Mesendoderm (in vitro differentiated cells): ENCODE data around the gene MINAR1.

Experiments used
- DNase-seq: peaks from one replicate; pipeline ENCODE4 v3.0.0; 2013
- H2AK5ac ChIP-seq: 2 replicates; pipeline ENCODE4 v1.6.1; 2013; ENCODE audit warnings: low read length, inconsistent platforms
- H2BK120ac ChIP-seq: 2 replicates; pipeline ENCODE4 v1.6.1; 2013; ENCODE audit warnings: low read depth, mild to moderate bottlenecking, low read length, moderate library complexity, mixed read lengths
- H2BK15ac ChIP-seq: replicated peaks from 2 replicates; pipeline ENCODE4 v1.6.1; 2013; ENCODE audit warnings: low read depth, mild to moderate bottlenecking, moderate library complexity
- H2BK5ac ChIP-seq: 2 replicates; pipeline ENCODE4 v1.6.1; 2013; ENCODE audit warnings: low read length, inconsistent platforms
- H3K18ac ChIP-seq: 2 replicates; pipeline ENCODE4 v1.6.1; 2013; ENCODE audit warnings: mild to moderate bottlenecking, low read length, mixed read lengths
- H3K23ac ChIP-seq: one replicate; pipeline ENCODE4 v1.6.1; 2013; ENCODE audit warnings: low read length
- H3K27ac ChIP-seq: 2 replicates; pipeline ENCODE4 v1.5.1; 2013; ENCODE audit warnings: low read depth, mild to moderate bottlenecking, inconsistent platforms, low read length, moderate library complexity
- H3K27me3 ChIP-seq: 2 replicates; pipeline ENCODE4 v1.6.1; 2013; ENCODE audit warnings: low read length, control low read depth, mild to moderate bottlenecking, inconsistent platforms; ENCODE audit not compliant: insufficient read depth, poor library complexity
- H3K36me3 ChIP-seq: 2 replicates; pipeline ENCODE4 v1.6.1; 2013; ENCODE audit warnings: low read length, inconsistent platforms; ENCODE audit not compliant: control insufficient read depth, insufficient read depth
- H3K4ac ChIP-seq: one replicate; pipeline ENCODE4 v1.6.1; 2013; ENCODE audit warnings: low read depth, mild to moderate bottlenecking, low read length, moderate library complexity
- H3K4me1 ChIP-seq: 2 replicates; pipeline ENCODE4 v1.6.1; 2013; ENCODE audit warnings: low read depth, low read length, inconsistent platforms; ENCODE audit not compliant: control insufficient read depth
- H3K4me2 ChIP-seq: 2 replicates; pipeline ENCODE4 v1.6.1; 2013; ENCODE audit warnings: low read length
- H3K4me3 ChIP-seq: 2 replicates; pipeline ENCODE4 v1.5.1; 2013; ENCODE audit warnings: mild to moderate bottlenecking, low read length
- H3K56ac ChIP-seq: one replicate; pipeline ENCODE4 v1.6.1; 2013; ENCODE audit warnings: low read length
- H3K79me1 ChIP-seq: 2 replicates; pipeline ENCODE4 v1.6.1; 2013; ENCODE audit warnings: low read length, inconsistent platforms
- H3K79me2 ChIP-seq: 2 replicates; pipeline ENCODE4 v1.6.1; 2013; ENCODE audit warnings: mild to moderate bottlenecking, low read length; ENCODE audit not compliant: control insufficient read depth, insufficient read depth
- H3K9ac ChIP-seq: 2 replicates; pipeline ENCODE4 v1.6.1; 2013; ENCODE audit warnings: low read length, inconsistent platforms
- H4K5ac ChIP-seq: one replicate; pipeline ENCODE4 v1.6.1; 2013; ENCODE audit warnings: low read length
- H4K8ac ChIP-seq: one replicate; pipeline ENCODE4 v1.6.1; 2013; ENCODE audit warnings: low read depth, mild to moderate bottlenecking, control low read depth, low read length, moderate library complexity
- WGBS: extraction: QIAGEN DNeasy Blood & Tissue Kit; methylation state at CpG from one replicate; pipeline ENCODE4 v1.1.7; 2013; ENCODE audit warnings: low lambda C conversion rate, missing lambda C conversion rate; ENCODE audit not compliant: insufficient coverage; ENCODE audit errors: extremely low coverage; 5-methylcytosine and 5-hydroxymethylcytosine counted together

Gene MINAR1

GRCh38 chr15:79442911-79443310, 10.8 kb downstream of the MINAR1 start:
- Histone ChIP-seq H3K27me3 (no peaks in the 10 kb centered on the region), H3K36me3 (no peaks in the 10 kb centered on the region), H2AK5ac (no peak overlapping the region), H4K8ac (no peak overlapping the region), H3K23ac (no peak overlapping the region), H3K4me1 (no peaks in the 10 kb centered on the region), H3K4ac (no peak overlapping the region), H2BK15ac (no peak overlapping the region), H3K79me1 (no peaks in the 10 kb centered on the region), H3K18ac (no peak overlapping the region), H2BK120ac (no peak overlapping the region), H3K4me2 (no peak overlapping the region), H2BK5ac (no peak overlapping the region), H3K9ac (no peak overlapping the region), H3K79me2 (no peaks in the 10 kb centered on the region), H4K5ac (no peak overlapping the region), H3K27ac (no peak overlapping the region), H3K4me3 (no peak overlapping the region), H3K56ac (no peak overlapping the region)
- no peak for DNase-seq
- no CpG with 5 or more reads among the region's 4 CpGs for WGBS

GRCh38 chr15:79447060-79447459, 14.9 kb downstream of the MINAR1 start:
- no peaks in the 10 kb centered on the region for H3K79me1 ChIP-seq
- no peak overlapping the region for H3K4me3 ChIP-seq
- no peak overlapping the region for H3K4ac ChIP-seq
- no peak overlapping the region for H4K5ac ChIP-seq
- H2BK15ac ChIP-seq, result no peak overlapping the region
- no peaks in the 10 kb centered on the region for H3K4me1 ChIP-seq
- H2BK120ac ChIP-seq, result no peak overlapping the region
- no CpG with 5 or more reads among the region's 1 CpG for WGBS
- H3K27me3 ChIP-seq, result no peaks in the 10 kb centered on the region
- no peak overlapping the region for H3K27ac ChIP-seq
- no peaks in the 10 kb centered on the region for H3K36me3 ChIP-seq
- H3K9ac ChIP-seq, result no peak overlapping the region
- H3K79me2 ChIP-seq, result no peaks in the 10 kb centered on the region
- H3K23ac ChIP-seq, result no peak overlapping the region
- no peak overlapping the region for H3K4me2 ChIP-seq
- H2BK5ac ChIP-seq, result no peak overlapping the region
- no peak overlapping the region for H2AK5ac ChIP-seq
- no peak overlapping the region for H4K8ac ChIP-seq
- DNase-seq, result no peak
- H3K18ac ChIP-seq, result no peak overlapping the region
- no peak overlapping the region for H3K56ac ChIP-seq

GRCh38 chr15:79450648-79451047, 18.5 kb downstream of the MINAR1 start:
- Histone ChIP-seq H3K36me3 (no peaks in the 10 kb centered on the region), H3K4me2 (no peak overlapping the region), H3K79me2 (no peaks in the 10 kb centered on the region), H3K27ac (no peak overlapping the region), H2AK5ac (no peak overlapping the region), H3K9ac (no peak overlapping the region), H2BK120ac (no peak overlapping the region), H3K56ac (no peak overlapping the region), H2BK5ac (no peak overlapping the region), H3K4me3 (no peak overlapping the region), H3K4ac (no peak overlapping the region), H3K27me3 (no peaks in the 10 kb centered on the region), H4K8ac (no peak overlapping the region), H3K18ac (no peak overlapping the region), H3K4me1 (no peaks in the 10 kb centered on the region), H2BK15ac (no peak overlapping the region), H3K79me1 (no peaks in the 10 kb centered on the region), H3K23ac (no peak overlapping the region), H4K5ac (no peak overlapping the region)
- WGBS, result no CpG with 5 or more reads among the region's 3 CpGs
- DNase-seq, result peak; percentile 25

GRCh38 chr15:79451361-79451999, 19.3 kb downstream of the MINAR1 start:
- no peak overlapping the region for H3K18ac ChIP-seq
- H3K4me2 ChIP-seq, result no peak overlapping the region
- no peaks in the 10 kb centered on the region for H3K27me3 ChIP-seq
- H2BK120ac ChIP-seq, result no peak overlapping the region
- no CpG with 5 or more reads among the region's 17 CpGs for WGBS
- no peaks in the 10 kb centered on the region for H3K79me2 ChIP-seq
- DNase-seq, result peak; percentile 68
- H3K56ac ChIP-seq, result peak overlapping the region; percentile 50
- H3K4me3 ChIP-seq, result no peak overlapping the region
- H3K23ac ChIP-seq, result no peak overlapping the region
- no peak overlapping the region for H3K27ac ChIP-seq
- no peak overlapping the region for H2BK5ac ChIP-seq
- H3K79me1 ChIP-seq, result no peaks in the 10 kb centered on the region
- no peak overlapping the region for H2BK15ac ChIP-seq
- H4K5ac ChIP-seq, result no peak overlapping the region
- H3K4me1 ChIP-seq, result no peaks in the 10 kb centered on the region
- H3K9ac ChIP-seq, result no peak overlapping the region
- no peak overlapping the region for H2AK5ac ChIP-seq
- no peak overlapping the region for H4K8ac ChIP-seq
- no peaks in the 10 kb centered on the region for H3K36me3 ChIP-seq
- no peak overlapping the region for H3K4ac ChIP-seq

GRCh38 chr15:79452244-79453051, 20.3 kb downstream of the MINAR1 start:
- WGBS, result no CpG with 5 or more reads among the region's 4 CpGs
- Histone ChIP-seq H2BK15ac (no peak overlapping the region), H4K5ac (no peak overlapping the region)

More at GRCh38 chr15:79452244-79453051, 20.3 kb downstream of the MINAR1 start:
- Histone ChIP-seq H3K79me2 (no peaks in the 10 kb centered on the region), H3K18ac (no peak overlapping the region), H3K4ac (no peak overlapping the region), H3K79me1 (no peaks in the 10 kb centered on the region), H3K36me3 (no peaks in the 10 kb centered on the region), H3K9ac (no peak overlapping the region), H3K27ac (no peak overlapping the region), H3K23ac (no peak overlapping the region), H2BK5ac (no peak overlapping the region), H2BK120ac (no peak overlapping the region), H2AK5ac (no peak overlapping the region), H4K8ac (no peak overlapping the region), H3K27me3 (no peaks in the 10 kb centered on the region), H3K4me3 (no peak overlapping the region), H3K56ac (no peak overlapping the region), H3K4me1 (no peaks in the 10 kb centered on the region), H3K4me2 (no peak overlapping the region)
- no peak for DNase-seq
